Stimulated activated CD8-positive, alpha-beta memory T cell treated with anti-CD3 and anti-CD28 coated beads, Interleukin-4, amount 100 ng/mL, for 4 hours (primary cell): ENCODE data around the gene PDE4A.

Experiments
- DNase-seq, 2 donors: peaks; one replicate each; pipeline ENCODE4 v3.0.0-alpha.2; 2020; ENCODE audit warnings: low read depth in 2 of 2, low spot score in 1 of 2

The PDE4A gene

GRCh38 chr19:10510301-10510802, 90.0 kb downstream of the PDE4A start:
- no peak for DNase-seq

GRCh38 chr19:10513223-10513622, 92.9 kb downstream of the PDE4A start:
- no peak for DNase-seq

GRCh38 chr19:10514211-10515145, 94.1 kb downstream of the PDE4A start:
- DNase-seq, result no peak

- DNase-seq, result no peak
These were observed 95.7 kb downstream of the PDE4A start for GRCh38 chr19:10516064-10516385.

DNA sequence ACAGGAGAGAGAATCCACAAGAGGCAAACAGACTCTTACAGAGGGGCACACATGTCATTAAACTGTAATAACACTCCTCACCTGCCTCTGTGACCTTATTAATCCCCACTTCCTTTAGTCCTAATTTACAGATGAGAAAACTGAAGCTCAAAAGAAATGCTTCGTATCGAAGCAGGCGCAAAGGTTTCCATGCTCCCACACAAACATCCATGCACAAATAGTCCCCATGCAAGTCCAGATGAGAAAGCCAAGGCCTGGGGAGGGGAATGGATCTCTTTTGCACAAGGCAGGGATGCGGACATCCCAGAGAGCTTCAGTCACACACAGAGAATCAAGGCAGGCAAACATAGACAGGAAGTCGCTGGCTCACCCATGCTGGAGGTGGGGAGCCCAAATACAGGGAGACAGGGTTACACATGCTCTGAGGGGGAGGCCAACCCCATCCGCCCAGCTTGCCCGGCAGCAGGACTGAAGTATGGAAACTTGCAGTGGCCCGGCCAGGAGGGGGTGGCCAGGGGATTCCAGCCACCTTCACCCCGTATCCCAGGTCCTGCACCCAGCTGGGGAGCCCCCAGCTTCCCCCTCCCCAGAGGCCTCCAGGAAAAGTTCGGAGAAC, 96.4 kb downstream of the PDE4A start:
- DNase-seq, result no peak

DNA sequence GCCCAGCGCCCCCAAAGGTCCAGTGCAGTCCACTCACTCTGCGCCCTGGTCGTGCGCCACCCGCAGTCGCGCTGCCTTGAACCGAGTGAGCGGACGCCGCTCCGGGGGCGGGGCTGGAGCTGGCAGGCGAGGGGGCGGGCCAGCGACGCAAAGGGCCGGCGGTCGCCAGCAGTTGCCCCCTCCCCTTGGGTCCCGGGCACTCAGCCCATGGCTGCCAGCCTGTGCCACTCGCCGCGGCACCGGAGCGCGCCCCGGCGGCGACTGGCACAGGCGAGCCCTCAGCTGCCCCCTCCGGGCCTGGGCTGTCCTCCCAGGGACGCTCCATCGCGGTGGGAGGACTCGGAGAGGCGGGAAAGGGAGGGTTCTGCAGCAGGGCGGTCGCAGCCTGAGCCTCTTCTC, 97.0 kb downstream of the PDE4A start, which contains the start of gene S1PR5:
Gene S1PR5, minus strand, starts transcription at position 87 of the 399 bp plus-strand sequence. CDS start 2,436 bp downstream, outside the sequence.
- DNase-seq, result no peak

DNA sequence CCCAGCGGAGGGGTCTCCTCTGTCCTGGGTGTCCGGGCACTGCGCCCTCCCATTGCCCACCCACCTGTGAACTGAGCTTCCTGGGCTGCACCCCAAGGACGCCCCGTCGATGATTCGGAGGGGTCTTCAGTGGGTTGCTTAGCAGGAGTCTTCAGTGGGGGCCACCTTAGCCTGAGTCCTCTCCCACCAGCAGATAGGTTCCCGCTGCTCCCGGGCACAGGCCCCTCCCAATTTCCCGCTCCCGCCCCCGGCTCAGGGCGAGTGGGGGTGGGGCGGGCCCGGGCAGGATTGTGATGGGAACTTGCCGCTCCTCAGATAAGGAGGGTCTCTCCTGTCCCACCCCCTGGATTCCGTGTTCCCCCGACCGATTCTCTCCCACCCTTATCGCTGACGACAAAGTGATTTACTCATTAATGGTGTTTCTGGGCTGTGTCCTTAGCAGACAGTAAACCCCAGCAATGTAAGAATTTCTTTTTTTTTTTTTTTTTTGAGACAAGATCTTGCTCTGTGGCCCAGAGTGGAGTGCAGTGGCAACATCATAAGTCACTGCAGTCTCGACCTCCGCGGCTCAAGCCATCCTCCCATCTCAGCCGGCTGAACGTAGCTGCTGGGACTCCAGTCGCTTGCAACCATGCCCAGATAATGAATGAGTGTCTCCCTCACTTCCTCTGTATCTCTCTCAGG, 97.6 kb downstream of the PDE4A start:
- DNase-seq, result no peak

DNA sequence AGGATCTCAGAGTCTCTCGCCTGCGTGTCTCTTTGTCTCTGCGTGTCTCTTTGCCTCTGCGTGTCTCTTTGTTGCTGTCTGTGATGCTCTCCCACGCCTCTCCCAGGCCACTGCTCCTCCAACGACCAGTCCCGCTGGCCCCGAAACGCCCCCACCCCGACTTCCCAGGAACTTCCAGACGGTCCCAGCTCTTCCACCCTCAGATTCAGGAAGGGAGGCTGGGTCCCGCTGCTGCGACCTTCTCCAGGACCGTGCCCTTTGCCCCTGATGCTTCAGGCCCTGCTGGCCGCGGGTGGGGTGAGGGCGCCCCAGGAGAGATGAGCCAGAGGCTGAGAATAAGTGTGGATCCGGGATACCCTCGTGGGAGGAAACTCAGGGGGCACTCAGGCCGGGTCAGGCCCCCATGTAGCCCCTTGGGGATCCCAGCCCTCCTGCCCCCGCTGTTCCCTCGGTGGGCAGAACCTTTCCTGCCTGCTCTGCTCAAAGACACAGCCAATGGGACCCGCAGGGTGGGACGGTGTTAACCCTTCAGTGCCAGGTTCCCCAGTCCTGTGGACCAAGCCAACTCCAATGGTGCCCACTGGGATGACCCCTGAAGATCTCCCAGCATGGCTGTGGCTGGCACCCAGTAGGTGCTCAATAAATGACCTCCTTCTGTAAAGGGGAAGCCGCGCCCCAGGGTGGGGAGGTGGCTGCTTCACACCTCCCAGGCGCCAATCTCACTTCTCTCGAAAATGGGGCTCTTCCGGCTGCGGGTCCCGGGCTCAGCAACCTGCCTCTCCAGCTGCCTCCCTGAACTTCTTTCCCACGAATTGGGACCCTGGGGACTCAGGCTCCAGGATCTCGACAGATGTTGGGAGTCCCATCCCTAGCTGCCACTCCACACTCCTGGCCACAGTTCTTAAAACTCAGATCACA, 98.4 kb downstream of the PDE4A start:
- no peak for DNase-seq
